Neural progenitor cell (in vitro differentiated cells): ENCODE results near the gene WDR27. TPM values are rescaled to one million over a fixed set of nuclear protein-coding genes. Genes with fewer than 3 reads are reported as not detected.

Source experiments
- DNase-seq: peaks from one replicate; pipeline ENCODE4 v3.0.0-alpha.2; 2016; ENCODE audit warnings: low spot score
- H2AFZ ChIP-seq: fragments of 200-600 bp; sonication (generic); replicated peaks from 2 replicates; pipeline ENCODE4 v1.6.1; 2016; ENCODE audit warnings: antibody characterized with exemption
- H3F3A ChIP-seq: fragments of 200-600 bp; sonication (generic); 2 replicates; pipeline ENCODE4 v1.6.1; 2016; ENCODE audit warnings: antibody characterized with exemption, low read depth
- H3K27ac ChIP-seq: fragments of 200-600 bp; sonication (generic); 2 replicates; pipeline ENCODE4 v1.5.1; 2016; ENCODE audit warnings: mild to moderate bottlenecking
- H3K27me3 ChIP-seq: fragments of 200-600 bp; sonication (generic); 2 replicates; pipeline ENCODE4 v1.6.1; 2016; ENCODE audit warnings: mild to moderate bottlenecking, moderate library complexity
- H3K36me3 ChIP-seq: fragments of 200-600 bp; sonication (generic); 2 replicates; pipeline ENCODE4 v1.5.1; 2016
- H3K4me1 ChIP-seq: fragments of 200-600 bp; sonication (generic); 2 replicates; pipeline ENCODE4 v1.6.1; 2016; ENCODE audit warnings: mixed run types
- H3K4me2 ChIP-seq: fragments of 200-600 bp; sonication (generic); 2 replicates; pipeline ENCODE4 v1.6.1; 2016
- H3K4me3 ChIP-seq: fragments of 200-600 bp; sonication (generic); 2 replicates; pipeline ENCODE4 v1.5.1; 2016
- H3K79me2 ChIP-seq: fragments of 200-600 bp; sonication (generic); 2 replicates; pipeline ENCODE4 v1.6.1; 2016; ENCODE audit warnings: low read depth
- H3K9ac ChIP-seq: fragments of 200-600 bp; sonication (generic); 2 replicates; pipeline ENCODE4 v1.6.1; 2016
- H3K9me3 ChIP-seq: fragments of 200-600 bp; sonication (generic); 2 replicates; pipeline ENCODE4 v1.5.1; 2016; ENCODE audit warnings: low read depth
- H4K20me1 ChIP-seq: fragments of 200-600 bp; sonication (generic); 2 replicates; pipeline ENCODE4 v1.6.1; 2016; ENCODE audit warnings: low read depth
- H3K27ac Mint-ChIP-seq: 3 replicates; pipeline ENCODE4 v1.8.0; 2021; ENCODE audit warnings: mixed read lengths
- H3K27me3 Mint-ChIP-seq: 2 replicates; pipeline ENCODE4 v1.8.0; 2022; ENCODE audit warnings: low read depth, mild to moderate bottlenecking, inconsistent platforms, moderate library complexity, mixed read lengths; ENCODE audit not compliant: insufficient read depth
- H3K36me3 Mint-ChIP-seq: 3 replicates; pipeline ENCODE4 v1.8.0; 2021; ENCODE audit warnings: mixed read lengths
- H3K4me1 Mint-ChIP-seq: 3 replicates; pipeline ENCODE4 v1.8.0; 2021; ENCODE audit warnings: mixed read lengths
- H3K4me3 Mint-ChIP-seq: 3 replicates; pipeline ENCODE4 v1.8.0; 2021; ENCODE audit warnings: mild to moderate bottlenecking, moderate library complexity, mixed read lengths
- H3K9me3 Mint-ChIP-seq: 3 replicates; pipeline ENCODE4 v1.8.0; 2020; ENCODE audit warnings: mixed read lengths
- CTCF ChIP-seq: fragments of 200-600 bp; sonication (generic); IDR thresholded peaks from 2 replicates; pipeline ENCODE4 v1.5.1; 2017; ENCODE audit warnings: antibody characterized with exemption, mild to moderate bottlenecking
- EZH2 ChIP-seq: fragments of 200-600 bp; sonication (generic); IDR thresholded peaks from 2 replicates; pipeline ENCODE4 v1.6.1; 2017; ENCODE audit warnings: antibody characterized with exemption, mild to moderate bottlenecking, moderate library complexity
- EZH2phosphoT487 ChIP-seq: fragments of 200-600 bp; sonication (generic); IDR thresholded peaks from 2 replicates; pipeline ENCODE4 v1.6.1; 2017; ENCODE audit warnings: antibody characterized with exemption
- total RNA-seq: library from RNA; depleted of rRNA; stranded (reverse); fragments of >200 nt; gene quantifications from 2 replicates; pipeline ENCODE4 v1.2.3, GENCODE V29; 2015; ENCODE audit warnings: low replicate concordance

Gene WDR27
- total RNA-seq, result 69.0 and 89.0 TPM in 2 replicates

DNA sequence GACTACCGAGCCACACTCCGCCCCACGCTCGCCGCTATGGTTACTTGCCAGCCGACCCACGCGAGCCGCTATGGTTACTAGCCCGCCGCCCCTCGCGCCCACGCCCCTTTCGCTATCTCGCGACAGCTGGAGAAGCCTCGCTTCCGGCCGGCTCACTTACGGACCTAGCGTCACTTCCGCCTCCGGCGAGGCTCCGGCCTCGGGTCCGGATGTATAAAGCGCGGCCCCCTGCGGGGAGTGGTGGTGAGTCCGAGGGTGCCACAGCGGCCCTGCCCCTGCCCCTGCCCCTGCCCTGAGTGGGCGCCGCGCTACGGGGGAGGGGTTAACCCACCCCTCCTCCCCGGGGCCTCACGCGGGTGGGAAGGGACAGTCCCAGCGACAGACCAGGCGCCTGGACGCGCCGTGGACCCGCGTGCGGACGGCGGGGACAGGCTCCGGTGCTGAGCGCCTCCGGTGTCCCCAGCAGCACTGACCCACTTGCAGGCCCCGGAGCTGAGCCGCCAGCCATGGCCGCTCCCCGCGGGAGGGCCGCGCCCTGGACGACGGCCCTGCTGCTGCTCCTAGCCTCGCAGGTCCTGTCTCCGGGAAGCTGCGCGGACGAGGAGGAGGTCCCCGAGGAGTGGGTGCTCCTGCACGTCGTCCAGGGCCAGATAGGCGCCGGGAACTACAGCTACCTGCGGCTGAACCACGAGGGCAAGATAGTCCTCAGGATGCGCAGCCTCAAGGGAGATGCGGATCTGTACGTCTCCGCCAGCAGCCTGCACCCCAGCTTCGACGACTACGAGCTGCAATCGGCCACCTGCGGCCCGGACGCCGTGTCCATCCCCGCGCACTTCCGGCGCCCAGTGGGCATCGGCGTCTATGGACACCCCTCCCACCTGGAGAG, at the start of gene WDR27, which contains the start of gene C6orf120:
WDR27 (minus strand) TSS at position 76 of the 886 bp plus-strand sequence. CDS start 13,024 bp downstream, outside the sequence.
C6orf120 (plus strand) TSS at position 173 of the 886 bp plus-strand sequence; CDS start at position 507, 334 bp downstream.
- TF ChIP-seq EZH2phosphoT487 (no peak), EZH2 (no peak), CTCF (no peak)
- Mint-ChIP-seq H3K4me1 (peaks cover 31% of the 10 kb centered on the region), H3K9me3 (peaks cover 3% of the 10 kb centered on the region), H3K27me3 (peaks cover 2% of the 10 kb centered on the region), H3K4me3 (peak within 1 kb of the TSS; percentile 94), H3K27ac (peak within 1 kb of the TSS; percentile 94), H3K36me3 (peaks cover 18% of the 10 kb centered on the region)
- peaks cover 27% of the 10 kb centered on the region for H3K4me1 ChIP-seq
- H3K27ac ChIP-seq, result peak within 1 kb of the TSS; percentile 72
- H3K4me3 ChIP-seq, result peak within 1 kb of the TSS; percentile 85
- peaks cover 31% of the 10 kb centered on the region for H4K20me1 ChIP-seq
- peak; percentile 98 for DNase-seq
- peak within 1 kb of the TSS; percentile 82 for H2AFZ ChIP-seq
- H3K27me3 ChIP-seq, result no peaks in the 10 kb centered on the region
- H3K9me3 ChIP-seq, result no peaks in the 10 kb centered on the region
- no peaks in the 10 kb centered on the region for H3F3A ChIP-seq
- H3K4me2 ChIP-seq, result peak within 1 kb of the TSS; percentile 92
- H3K79me2 ChIP-seq, result peaks cover 83% of the 10 kb centered on the region
- peak within 1 kb of the TSS; percentile 89 for H3K9ac ChIP-seq
- no peaks in the 10 kb centered on the region for H3K36me3 ChIP-seq

DNA sequence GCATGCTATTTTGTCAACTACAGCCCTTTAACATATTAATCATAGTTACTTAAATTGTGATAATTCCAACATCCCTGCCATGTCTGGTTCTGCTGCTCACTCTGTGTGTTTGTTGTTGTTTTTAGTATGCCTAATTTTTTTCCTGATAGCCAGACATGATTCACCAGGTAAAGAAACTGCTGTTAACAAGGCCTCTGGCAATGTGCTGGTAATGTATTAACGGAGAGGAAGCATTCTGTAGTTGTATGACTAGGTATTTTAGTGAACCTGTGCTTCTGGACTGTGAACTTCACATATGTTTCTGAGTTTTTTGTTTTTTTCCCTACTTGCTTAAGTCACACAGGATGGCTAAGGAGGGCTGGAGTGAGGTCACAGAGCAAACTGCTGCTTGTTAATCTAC, 44.7 kb upstream of the WDR27 start:
- Mint-ChIP-seq H3K27ac (no peak overlapping the region), H3K9me3 (peaks cover 11% of the 10 kb centered on the region), H3K27me3 (peaks cover 2% of the 10 kb centered on the region), H3K4me1 (peaks cover 15% of the 10 kb centered on the region), H3K36me3 (peaks cover 13% of the 10 kb centered on the region), H3K4me3 (no peak overlapping the region)
- peaks cover 20% of the 10 kb centered on the region for H3K79me2 ChIP-seq
- peaks cover 9% of the 10 kb centered on the region for H3F3A ChIP-seq
- H3K36me3 ChIP-seq, result no peaks in the 10 kb centered on the region
- TF ChIP-seq EZH2phosphoT487, result no peak
- no peak overlapping the region for H2AFZ ChIP-seq
- peaks cover 6% of the 10 kb centered on the region for H3K27me3 ChIP-seq
- no peaks in the 10 kb centered on the region for H3K9me3 ChIP-seq
- no peak overlapping the region for H3K4me2 ChIP-seq
- no peak overlapping the region for H3K4me3 ChIP-seq
- H3K4me1 ChIP-seq, result peaks cover 10% of the 10 kb centered on the region
- DNase-seq, result no peak
- no peak overlapping the region for H3K27ac ChIP-seq
- H3K9ac ChIP-seq, result no peak overlapping the region
- H4K20me1 ChIP-seq, result no peaks in the 10 kb centered on the region

DNA sequence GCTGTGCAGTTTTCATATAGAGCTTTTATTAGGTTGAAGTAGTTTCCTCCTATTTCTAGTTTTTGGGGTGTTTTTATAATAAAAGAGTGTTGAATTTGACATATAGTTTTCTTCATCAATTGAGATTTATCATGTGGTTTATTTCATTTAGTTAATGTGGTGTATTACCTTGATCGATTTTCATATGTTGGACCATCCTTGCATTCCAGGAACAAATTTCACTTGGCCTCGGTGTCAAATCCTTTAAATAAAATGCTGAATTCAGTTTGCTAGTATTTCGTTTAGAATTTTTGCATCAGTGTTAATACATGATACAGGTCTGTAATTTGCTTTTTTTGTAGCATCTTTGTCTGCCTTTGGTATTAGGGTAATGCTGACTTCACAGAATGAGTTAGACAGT, 43.6 kb upstream of the WDR27 start:
- Histone ChIP-seq H3K4me3 (no peak overlapping the region), H3K9me3 (no peaks in the 10 kb centered on the region), H3K27ac (no peak overlapping the region), H4K20me1 (no peaks in the 10 kb centered on the region), H3K27me3 (peaks cover 6% of the 10 kb centered on the region), H3F3A (peaks cover 4% of the 10 kb centered on the region), H2AFZ (no peak overlapping the region), H3K4me1 (peaks cover 7% of the 10 kb centered on the region), H3K9ac (no peak overlapping the region), H3K4me2 (no peak overlapping the region), H3K36me3 (no peaks in the 10 kb centered on the region), H3K79me2 (peaks cover 11% of the 10 kb centered on the region)
- TF ChIP-seq EZH2, result no peak
- TF ChIP-seq CTCF, result no peak
- TF ChIP-seq EZH2phosphoT487, result no peak
- Mint-ChIP-seq H3K36me3 (peaks cover 13% of the 10 kb centered on the region), H3K27me3 (peaks cover 2% of the 10 kb centered on the region), H3K4me1 (peaks cover 8% of the 10 kb centered on the region), H3K9me3 (peaks cover 11% of the 10 kb centered on the region), H3K4me3 (no peak overlapping the region), H3K27ac (no peak overlapping the region)
- DNase-seq, result no peak

GRCh38 chr6:169741344-169741743, 39.5 kb upstream of the WDR27 start:
- no peak overlapping the region for H3K27ac ChIP-seq
- H3K4me3 ChIP-seq, result no peak overlapping the region
- no peaks in the 10 kb centered on the region for H3F3A ChIP-seq
- DNase-seq, result no peak
- no peaks in the 10 kb centered on the region for H3K36me3 ChIP-seq
- peaks cover 10% of the 10 kb centered on the region for H3K9me3 Mint-ChIP-seq
- no peak overlapping the region for H3K9ac ChIP-seq
- no peak overlapping the region for H3K27ac Mint-ChIP-seq
- H3K27me3 Mint-ChIP-seq, result peaks cover 3% of the 10 kb centered on the region
- H3K4me1 Mint-ChIP-seq, result peaks cover 3% of the 10 kb centered on the region
- TF ChIP-seq EZH2 (no peak), CTCF (no peak), EZH2phosphoT487 (no peak)
- H3K36me3 Mint-ChIP-seq, result peaks cover 3% of the 10 kb centered on the region
- no peaks in the 10 kb centered on the region for H4K20me1 ChIP-seq
- H3K4me2 ChIP-seq, result no peak overlapping the region
- no peak overlapping the region for H3K4me3 Mint-ChIP-seq
- H3K79me2 ChIP-seq, result no peaks in the 10 kb centered on the region
- no peak overlapping the region for H2AFZ ChIP-seq
- H3K27me3 ChIP-seq, result peaks cover 6% of the 10 kb centered on the region
- no peaks in the 10 kb centered on the region for H3K4me1 ChIP-seq
- no peaks in the 10 kb centered on the region for H3K9me3 ChIP-seq
